Progenitor cell of endocrine pancreas (in vitro differentiated cells): ENCODE results near the gene ABCA3. TPM values are rescaled to one million over a fixed set of nuclear protein-coding genes. Genes with fewer than 3 reads are reported as not detected.
A peak's percentile ranks its signal among the peaks of the same experiment; 100 is the strongest.

ENCODE experiments used
- DNase-seq: peaks from one replicate; pipeline ENCODE4 v3.0.0; 2021; ENCODE audit warnings: low spot score; ENCODE audit not compliant: unreplicated experiment
- H3K27ac Mint-ChIP-seq: 2 replicates; pipeline ENCODE4 v1.8.0; 2021; ENCODE audit warnings: mild to moderate bottlenecking, moderate library complexity, mixed read lengths
- H3K27me3 Mint-ChIP-seq: 2 replicates; pipeline ENCODE4 v1.8.0; 2021; ENCODE audit warnings: mixed read lengths
- H3K36me3 Mint-ChIP-seq: 2 replicates; pipeline ENCODE4 v1.8.0; 2022; ENCODE audit warnings: mixed read lengths; ENCODE audit not compliant: insufficient read depth
- H3K4me1 Mint-ChIP-seq: 2 replicates; pipeline ENCODE4 v1.8.0; 2021; ENCODE audit warnings: low read depth, mixed read lengths
- H3K4me3 Mint-ChIP-seq: 2 replicates; pipeline ENCODE4 v1.8.0; 2021; ENCODE audit warnings: low read depth, mild to moderate bottlenecking, moderate library complexity, mixed read lengths
- H3K9me3 Mint-ChIP-seq: 2 replicates; pipeline ENCODE4 v1.8.0; 2021; ENCODE audit warnings: low read depth, mixed read lengths
- CTCF ChIP-seq: fragments of 200-600 bp; sonication (generic); IDR thresholded peaks from one replicate; pipeline ENCODE4 v1.5.0; 2021; ENCODE audit warnings: antibody characterized with exemption, mild to moderate bottlenecking; ENCODE audit not compliant: unreplicated experiment
- total RNA-seq: library from RNA; stranded (reverse); gene quantifications from 2 replicates; pipeline ENCODE4 v1.2.1, GENCODE V29; 2021

ABCA3 gene
- total RNA-seq, 1 donor from 2014 or later: 6.9 TPM

DNA sequence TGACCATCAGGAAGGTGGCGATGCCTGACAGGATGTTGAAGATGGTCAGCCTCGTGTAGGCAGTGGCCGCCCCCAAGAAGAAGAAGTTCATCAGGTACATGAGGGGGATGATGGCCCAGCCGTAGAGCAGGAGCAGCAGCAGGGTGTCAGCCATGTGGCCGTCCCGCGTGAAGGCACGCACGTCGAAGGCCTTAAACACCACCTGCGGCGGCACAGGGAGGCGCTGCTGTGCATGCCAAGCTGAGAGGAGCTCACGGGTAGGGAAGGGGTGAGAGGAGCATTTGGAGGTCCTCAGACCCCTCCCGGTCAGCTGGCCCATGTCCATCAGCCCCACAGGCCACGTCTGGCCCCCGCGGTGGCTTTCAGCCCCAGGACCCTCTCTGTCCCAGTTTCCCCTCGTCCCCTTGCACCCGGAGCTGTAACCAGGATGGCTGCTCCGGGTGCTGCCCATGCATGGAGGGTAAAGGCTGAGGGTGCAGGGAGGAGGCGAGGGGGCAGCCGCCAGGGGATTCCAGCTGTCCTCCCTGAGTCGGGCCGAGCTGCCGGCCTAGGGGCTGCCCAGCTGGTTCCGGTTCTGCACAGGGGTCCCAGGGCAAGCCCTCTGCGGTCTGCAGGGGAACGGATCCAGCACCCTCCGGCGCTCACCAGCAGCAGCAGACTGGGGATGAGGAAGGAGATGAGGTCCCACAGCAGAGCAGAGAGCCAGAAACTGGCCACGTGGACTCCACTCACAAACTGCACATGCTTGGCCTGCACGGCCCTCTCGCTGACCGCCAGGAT is 55.5 kb downstream of the ABCA3 start:
- H3K27ac Mint-ChIP-seq: no peak overlapping the region
- no peak for TF ChIP-seq CTCF
- H3K4me3 Mint-ChIP-seq: no peak overlapping the region
- no peaks in the 10 kb centered on the region for H3K9me3 Mint-ChIP-seq
- no peaks in the 10 kb centered on the region for H3K36me3 Mint-ChIP-seq
- H3K4me1 Mint-ChIP-seq: no peaks in the 10 kb centered on the region
- DNase-seq: no peak
- peaks cover 6% of the 10 kb centered on the region for H3K27me3 Mint-ChIP-seq

DNA sequence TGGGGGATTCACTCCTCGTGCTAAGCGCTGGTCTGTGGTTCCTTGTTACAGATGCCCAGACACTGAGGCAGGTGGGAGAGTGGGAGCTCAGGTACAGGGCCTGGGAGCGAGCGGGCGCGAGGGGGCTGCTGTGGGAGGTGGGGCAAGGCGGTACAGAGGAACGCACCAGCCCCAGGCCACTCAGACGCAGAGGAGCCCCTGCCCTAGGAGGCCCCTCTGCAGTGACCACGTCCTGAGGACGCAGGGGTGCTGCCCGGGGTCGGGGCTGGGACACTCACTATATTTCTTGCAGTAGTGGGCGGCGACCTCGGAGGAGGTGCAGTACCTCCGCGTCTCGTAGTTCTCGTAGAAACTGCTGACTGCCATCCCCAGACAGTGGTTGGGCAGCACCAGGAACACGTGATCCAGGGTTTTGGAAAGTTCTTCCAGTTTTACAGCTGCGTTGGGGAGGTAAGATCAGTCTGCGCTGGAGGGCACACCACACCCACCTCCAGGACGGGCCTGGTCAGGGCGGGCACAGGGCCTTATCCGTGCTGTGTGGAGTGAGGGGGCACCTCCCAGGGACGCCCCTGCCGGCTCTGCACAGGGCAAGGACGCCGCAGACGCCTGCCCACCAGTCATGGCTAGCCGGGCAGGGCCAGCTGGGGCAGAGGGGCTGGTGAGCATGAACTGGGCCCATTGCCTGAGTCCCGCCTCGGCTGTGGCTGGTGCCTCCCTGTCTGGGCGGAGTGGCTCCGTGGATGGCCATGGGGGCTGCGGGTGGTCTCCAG is 56.3 kb downstream of the ABCA3 start:
- no peak for DNase-seq
- H3K36me3 Mint-ChIP-seq: no peaks in the 10 kb centered on the region
- TF ChIP-seq CTCF: no peak
- H3K27ac Mint-ChIP-seq: peak overlapping the region; percentile 82
- H3K4me3 Mint-ChIP-seq: no peak overlapping the region
- no peaks in the 10 kb centered on the region for H3K9me3 Mint-ChIP-seq
- peaks cover 8% of the 10 kb centered on the region for H3K27me3 Mint-ChIP-seq
- no peaks in the 10 kb centered on the region for H3K4me1 Mint-ChIP-seq

DNA sequence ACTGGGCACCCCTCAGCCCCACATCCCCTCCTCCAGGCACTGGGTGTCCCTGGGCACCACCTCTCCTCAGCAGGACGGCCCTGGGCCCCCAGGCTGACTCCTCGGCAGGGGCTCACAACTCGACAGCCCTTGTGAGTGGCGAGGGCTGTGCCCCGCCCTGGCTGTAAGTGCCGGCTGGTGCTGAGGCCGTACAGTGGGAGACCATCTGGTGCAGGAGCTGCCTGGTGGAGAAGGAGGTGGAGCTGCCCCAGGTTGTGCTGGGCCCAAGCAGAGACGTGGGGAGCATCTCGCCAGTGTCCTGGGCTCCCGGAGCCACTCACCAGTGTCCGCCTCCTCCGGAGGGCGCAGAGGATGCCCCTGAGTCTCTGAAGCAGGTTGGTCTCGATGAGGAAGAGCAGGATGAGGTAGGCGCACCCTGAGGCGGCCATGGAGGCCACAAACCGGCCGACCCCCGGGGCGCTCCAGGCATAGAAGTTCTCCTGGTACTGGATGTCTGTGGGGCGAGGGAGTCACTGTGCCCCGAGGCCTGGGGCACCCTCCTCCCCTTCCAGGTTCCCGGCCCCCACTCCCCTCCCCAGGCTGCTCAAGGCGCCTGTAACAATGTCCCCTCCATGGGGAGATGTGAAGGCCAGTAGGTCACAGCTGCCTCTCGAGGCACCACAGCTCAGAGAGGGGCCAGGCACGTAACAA is 57.5 kb downstream of the ABCA3 start:
- peak overlapping the region; percentile 82 for H3K27ac Mint-ChIP-seq
- no peaks in the 10 kb centered on the region for H3K4me1 Mint-ChIP-seq
- TF ChIP-seq CTCF: no peak
- no peaks in the 10 kb centered on the region for H3K36me3 Mint-ChIP-seq
- H3K9me3 Mint-ChIP-seq: no peaks in the 10 kb centered on the region
- no peak overlapping the region for H3K4me3 Mint-ChIP-seq
- H3K27me3 Mint-ChIP-seq: peaks cover 8% of the 10 kb centered on the region
- no peak for DNase-seq

DNA sequence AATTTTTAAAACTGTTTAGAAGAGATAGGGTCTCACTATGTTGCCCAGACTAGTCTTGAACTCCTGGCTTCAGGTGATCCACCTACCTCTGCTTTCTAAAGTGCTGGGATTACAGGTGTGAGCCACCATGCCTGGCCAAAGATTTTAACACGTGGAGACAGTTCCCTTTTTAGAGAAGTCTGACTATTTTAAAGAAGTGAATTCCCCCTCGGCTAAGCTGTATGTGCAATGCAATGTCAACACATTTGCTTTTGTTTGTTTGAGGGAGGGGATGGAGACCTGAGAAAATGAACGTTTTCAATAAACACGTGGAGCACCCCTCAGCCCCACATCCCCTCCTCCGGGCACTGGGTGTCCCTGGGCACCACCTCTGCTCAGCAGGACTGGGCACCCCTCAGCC is 58.3 kb downstream of the ABCA3 start:
- Mint-ChIP-seq H3K4me1 (no peaks in the 10 kb centered on the region), H3K9me3 (no peaks in the 10 kb centered on the region), H3K27ac (no peak overlapping the region), H3K27me3 (peaks cover 8% of the 10 kb centered on the region), H3K36me3 (no peaks in the 10 kb centered on the region), H3K4me3 (no peak overlapping the region)
- no peak for TF ChIP-seq CTCF
- DNase-seq: no peak

GRCh38 chr16:2280981-2281542 is 59.5 kb downstream of the ABCA3 start:
- Mint-ChIP-seq H3K9me3 (no peaks in the 10 kb centered on the region), H3K4me3 (no peak overlapping the region), H3K27ac (no peak overlapping the region), H3K27me3 (peaks cover 8% of the 10 kb centered on the region), H3K36me3 (no peaks in the 10 kb centered on the region), H3K4me1 (no peaks in the 10 kb centered on the region)
- TF ChIP-seq CTCF: no peak
- DNase-seq: no peak
